NCI-H187 (cell line): ENCODE measurements around the gene HIPK2.

ENCODE experiments used
- DNase-seq, 2 experiments: peaks; one replicate each; lab custom pipeline; 2025; lab: John Stamatoyannopoulos, UW

Gene HIPK2

GRCh38 chr7:139538881-139539635 lies 238.7 kb downstream of the HIPK2 start:
- no peak for DNase-seq

GRCh38 chr7:139536152-139536551 lies 241.6 kb downstream of the HIPK2 start:
- no peak for DNase-seq

GRCh38 chr7:139534966-139535651 lies 242.7 kb downstream of the HIPK2 start:
- DNase-seq: no peak

- DNase-seq: no peak
Measured at GRCh38 chr7:139534096-139534495, 243.7 kb downstream of the HIPK2 start.

- DNase-seq: no peak
Measured at GRCh38 chr7:139532636-139533155, 245.1 kb downstream of the HIPK2 start.

GRCh38 chr7:139531094-139531493 lies 246.7 kb downstream of the HIPK2 start:
- no peak for DNase-seq

GRCh38 chr7:139526578-139527544 lies 250.9 kb downstream of the HIPK2 start:
- no peak for DNase-seq

- no peak for DNase-seq
Measured at GRCh38 chr7:139525750-139526149, 252.0 kb downstream of the HIPK2 start.

GRCh38 chr7:139525239-139525638 lies 252.6 kb downstream of the HIPK2 start:
- no peak for DNase-seq

- no peak for DNase-seq
Measured at GRCh38 chr7:139523968-139524815, 253.6 kb downstream of the HIPK2 start.

GRCh38 chr7:139523199-139523941 lies 254.4 kb downstream of the HIPK2 start, which contains the start of gene CLEC2L:
Gene CLEC2L, plus strand, starts transcription at chr7:139523685. Its CDS starts 243 bp downstream, at chr7:139523928.
- no peak for DNase-seq

- no peak for DNase-seq
Measured at GRCh38 chr7:139522830-139523198, 255.0 kb downstream of the HIPK2 start.

- DNase-seq: no peak
Measured at GRCh38 chr7:139521439-139521838, 256.4 kb downstream of the HIPK2 start.

GRCh38 chr7:139515266-139515665 lies 262.5 kb downstream of the HIPK2 start:
- DNase-seq: no peak
